Measurements from ENCODE around the gene RASSF8. TPM values are rescaled to one million over a fixed set of nuclear protein-coding genes. Genes with fewer than 3 reads are reported as not detected.

The RASSF8 gene
- total and polyA plus RNA-seq, 5 experiments from 2014 or later: not detected

- Mint-ChIP-seq H3K9me3 (peaks cover 0 to 9% (median 0%) of the 10 kb centered on the region in 9 donors), H3K27ac (no peak overlapping the region), H3K27me3 (peaks cover 0 to 19% (median 1%) of the 10 kb centered on the region in 5 donors), H3K4me3 (no peak overlapping the region), H3K36me3 (no peaks in the 10 kb centered on the region), H3K4me1 (no peaks in the 10 kb centered on the region)
- DNase-seq (no peak), ATAC-seq (no peak)
- POLR2A ChIA-PET: no interaction called here
Measured at GRCh38 chr12:25942709-25943108, 15.8 kb upstream of the RASSF8 start.

- Mint-ChIP-seq H3K27me3 (peaks cover 0 to 19% (median 1%) of the 10 kb centered on the region in 5 donors), H3K4me3 (no peak overlapping the region), H3K27ac (no peak overlapping the region), H3K9me3 (peaks cover 0 to 9% (median 0%) of the 10 kb centered on the region in 9 donors), H3K36me3 (no peaks in the 10 kb centered on the region), H3K4me1 (no peaks in the 10 kb centered on the region)
- DNase-seq (no peak), ATAC-seq (no peak)
- POLR2A ChIA-PET: no interaction called here
Measured at GRCh38 chr12:25943940-25944339, 14.5 kb upstream of the RASSF8 start.

DNA sequence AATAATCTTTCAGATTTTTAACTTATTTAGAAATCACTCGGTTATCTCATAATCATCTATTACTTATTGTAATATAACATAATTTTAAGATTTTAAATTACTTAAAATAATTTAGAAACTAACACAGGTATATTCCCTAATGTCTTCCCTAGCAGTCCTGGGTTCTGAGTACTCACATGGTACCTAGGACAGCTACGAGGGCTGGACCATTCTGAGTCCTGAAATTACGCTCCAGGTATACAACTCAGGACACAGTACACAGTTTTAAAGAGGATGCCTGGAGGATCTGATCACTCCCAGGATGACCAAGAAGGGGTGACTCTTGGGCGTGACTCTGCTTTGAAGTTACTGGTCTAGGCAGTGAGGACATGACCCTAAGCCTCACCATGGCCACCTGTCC, 9.1 kb upstream of the RASSF8 start:
- Mint-ChIP-seq H3K36me3 (no peaks in the 10 kb centered on the region), H3K27ac (no peak overlapping the region), H3K4me1 (no peaks in the 10 kb centered on the region), H3K4me3 (no peak overlapping the region), H3K27me3 (peaks cover 0 to 6% (median 0%) of the 10 kb centered on the region in 5 donors), H3K9me3 (peaks cover 0 to 12% (median 0%) of the 10 kb centered on the region in 9 donors)
- POLR2A ChIA-PET: no interaction called here
- DNase-seq (no peak), ATAC-seq (no peak)

DNA sequence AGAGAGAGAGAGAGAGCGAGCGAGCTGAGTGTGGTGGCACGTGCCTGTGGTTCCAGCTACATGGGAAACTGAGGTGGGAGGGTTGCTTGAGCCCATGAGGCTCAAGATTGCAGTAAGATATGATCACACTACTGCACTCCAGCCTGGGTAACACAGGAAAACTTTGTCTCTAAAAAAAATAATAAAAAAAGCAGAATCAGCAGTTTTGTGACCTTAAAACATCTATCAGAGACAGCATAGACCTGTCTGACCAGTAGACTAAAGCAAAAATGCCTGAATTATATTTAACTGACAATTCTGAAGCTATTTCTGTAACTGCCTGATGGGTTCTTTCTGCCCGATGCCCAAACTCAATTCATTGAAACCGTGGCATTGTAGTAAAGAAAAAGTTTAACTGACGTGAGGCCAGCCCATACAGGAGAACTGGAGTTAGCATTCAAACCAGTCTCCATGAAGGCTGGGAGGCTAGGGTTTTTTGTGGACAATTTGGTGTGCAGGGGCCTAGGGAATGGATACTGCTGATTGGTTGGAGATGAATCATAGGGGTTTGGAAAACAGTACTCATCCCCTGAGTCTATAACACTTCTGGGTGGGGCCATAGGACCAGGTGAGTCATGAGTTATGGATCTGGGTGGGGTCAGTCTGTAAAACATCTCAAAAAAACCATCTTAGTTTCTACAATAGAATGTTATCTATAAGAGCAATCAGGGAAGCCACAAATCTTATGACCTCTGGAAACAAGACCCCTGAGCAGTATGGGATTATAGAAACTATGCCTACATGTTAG, 8.0 kb upstream of the RASSF8 start:
- no peak for DNase-seq
- peaks cover 2 to 11% (median 4%) of the 10 kb centered on the region in 5 donors for H3K27me3 Mint-ChIP-seq
- H3K4me3 Mint-ChIP-seq: no peak overlapping the region
- no peaks in the 10 kb centered on the region for H3K4me1 Mint-ChIP-seq
- no peaks in the 10 kb centered on the region for H3K36me3 Mint-ChIP-seq
- ATAC-seq: no peak
- peaks cover 0 to 12% (median 0%) of the 10 kb centered on the region in 9 donors for H3K9me3 Mint-ChIP-seq
- POLR2A ChIA-PET: no interaction called here
- no peak overlapping the region for H3K27ac Mint-ChIP-seq

DNA sequence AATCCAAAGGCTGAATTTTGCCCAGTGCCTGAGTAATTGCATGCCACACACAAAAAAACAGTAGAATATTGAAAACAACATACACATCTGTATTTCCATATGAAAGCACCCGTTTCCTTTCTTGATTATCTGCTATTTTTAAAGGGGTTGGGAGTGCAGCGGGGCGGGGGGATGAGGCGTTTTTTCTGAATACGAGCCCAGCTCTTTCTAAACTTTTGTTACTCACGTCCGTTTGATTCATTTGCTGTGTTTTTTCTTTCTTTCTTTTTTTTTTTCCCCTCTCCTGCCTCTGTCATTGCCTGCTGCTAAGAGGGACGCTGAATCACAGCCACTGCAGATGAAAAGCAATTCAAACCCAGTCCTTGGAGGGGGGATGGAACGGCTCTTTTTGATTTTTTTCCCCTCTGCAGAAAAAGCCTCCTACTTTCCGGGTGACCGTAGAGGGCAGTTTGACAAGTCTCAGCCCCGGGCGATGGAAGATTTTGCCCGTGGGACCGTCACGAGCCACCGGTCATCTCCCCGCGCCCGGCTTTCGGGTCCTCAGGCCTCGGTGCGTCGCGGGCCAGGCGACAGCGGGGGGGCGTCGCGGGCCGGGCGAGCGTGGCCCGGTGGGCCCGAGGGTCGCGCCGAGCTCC, 572 bp upstream of the RASSF8 start:
- Mint-ChIP-seq H3K27me3 (peaks cover 30 to 67% (median 47%) of the 10 kb centered on the region in 5 donors), H3K9me3 (peaks cover 0 to 3% (median 0%) of the 10 kb centered on the region in 9 donors), H3K36me3 (no peaks in the 10 kb centered on the region), H3K4me3 (peak overlapping the region; percentile 37 to 73 (median 64)), H3K27ac (peak overlapping the region in 2 of 10 donors; percentile 27 to 76), H3K4me1 (peaks cover 2 to 23% (median 16%) of the 10 kb centered on the region in 4 donors)
- POLR2A ChIA-PET: no interaction called here
- ATAC-seq: no peak
- peak in 1 of 10 donors; percentile 20 for DNase-seq

- Mint-ChIP-seq H3K27me3 (peaks cover 34 to 79% (median 53%) of the 10 kb centered on the region in 5 donors), H3K36me3 (no peaks in the 10 kb centered on the region), H3K9me3 (peaks cover 0 to 3% (median 0%) of the 10 kb centered on the region in 9 donors), H3K4me1 (peaks cover 2 to 23% (median 16%) of the 10 kb centered on the region in 4 donors), H3K4me3 (peak overlapping the region; percentile 75 to 92 (median 82)), H3K27ac (peak overlapping the region in 3 of 10 donors; percentile 23 to 91 (median 44))
- POLR2A ChIA-PET: no interaction called here
- DNase-seq: peak in 2 of 10 donors; percentile 7 to 29
- ATAC-seq: peak in 1 of 2 donors; percentile 31
Measured at GRCh38 chr12:25959071-25959961, 834 bp downstream of the RASSF8 start.

DNA sequence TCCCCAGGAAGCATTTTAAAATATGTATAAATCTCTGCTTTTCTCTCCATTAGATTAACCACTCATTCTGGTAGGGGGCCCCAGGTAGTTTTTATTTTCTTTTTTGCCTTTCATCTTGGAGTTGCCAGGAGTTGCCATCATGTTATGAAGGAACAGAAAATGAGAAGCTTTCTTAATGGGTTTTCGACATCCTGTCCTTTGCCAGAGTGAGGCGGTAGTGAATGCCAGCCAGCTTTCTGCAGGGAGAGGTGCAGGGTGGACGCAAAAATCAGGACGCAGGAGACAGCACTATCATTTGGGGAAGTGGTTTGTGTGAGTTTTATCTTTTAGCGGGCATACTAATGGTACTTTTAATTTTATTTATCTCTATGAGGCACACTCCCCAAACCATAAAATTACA, 1.7 kb downstream of the RASSF8 start:
- DNase-seq: peak in 1 of 10 donors; percentile 15
- POLR2A ChIA-PET: no interaction called here
- no peak overlapping the region for H3K27ac Mint-ChIP-seq
- ATAC-seq: peak in 1 of 2 donors; percentile 22
- H3K4me3 Mint-ChIP-seq: peak overlapping the region in 9 of 10 donors; percentile 7 to 92 (median 81)
- no peaks in the 10 kb centered on the region for H3K36me3 Mint-ChIP-seq
- H3K27me3 Mint-ChIP-seq: peaks cover 34 to 76% (median 50%) of the 10 kb centered on the region in 5 donors
- peaks cover 2 to 23% (median 16%) of the 10 kb centered on the region in 4 donors for H3K4me1 Mint-ChIP-seq
- peaks cover 0 to 2% (median 0%) of the 10 kb centered on the region in 9 donors for H3K9me3 Mint-ChIP-seq

GRCh38 chr12:25960961-25961360, 2.5 kb downstream of the RASSF8 start:
- Mint-ChIP-seq H3K4me1 (peaks cover 2 to 23% (median 16%) of the 10 kb centered on the region in 4 donors), H3K9me3 (peaks cover 0 to 5% (median 0%) of the 10 kb centered on the region in 9 donors), H3K4me3 (peak overlapping the region in 1 of 10 donors; percentile 48), H3K27me3 (peaks cover 34 to 78% (median 52%) of the 10 kb centered on the region in 5 donors), H3K27ac (peak overlapping the region in 1 of 10 donors; percentile 14), H3K36me3 (peaks cover 0 to 3% (median 0%) of the 10 kb centered on the region in 3 donors)
- POLR2A ChIA-PET: no interaction called here
- no peak for ATAC-seq
- DNase-seq: no peak

DNA sequence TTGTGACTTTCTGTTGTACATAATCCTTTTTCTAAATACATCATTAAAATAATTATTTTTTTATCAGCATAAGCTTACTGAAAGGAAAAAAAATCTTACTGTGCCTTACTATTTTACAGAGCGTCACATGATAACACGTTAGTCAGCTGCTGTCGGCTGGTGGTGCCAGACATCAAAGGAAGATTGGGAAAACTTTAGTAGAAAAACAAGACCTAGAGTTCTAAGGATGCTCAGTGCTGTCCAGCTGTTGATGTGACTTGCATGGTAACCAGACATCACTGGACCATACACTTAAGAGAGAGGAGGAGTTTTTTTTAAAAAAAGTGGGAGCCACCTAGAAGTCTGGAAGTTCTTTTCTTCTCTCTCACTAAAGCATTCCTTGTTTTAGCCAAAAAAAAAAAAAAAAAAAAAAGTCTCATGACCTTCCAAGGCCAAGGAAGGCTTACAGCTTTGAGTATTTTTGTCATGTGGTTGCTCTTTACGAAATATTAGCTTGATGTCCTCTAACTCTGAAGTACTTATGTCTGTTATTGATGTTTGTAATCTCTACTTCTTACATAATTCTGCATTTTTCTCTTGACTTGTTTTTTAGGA, 4.5 kb downstream of the RASSF8 start:
- peaks cover 0 to 4% (median 0%) of the 10 kb centered on the region in 9 donors for H3K9me3 Mint-ChIP-seq
- ATAC-seq (no peak), DNase-seq (no peak)
- H3K4me1 Mint-ChIP-seq: peaks cover 0 to 18% (median 14%) of the 10 kb centered on the region in 4 donors
- no peak overlapping the region for H3K4me3 Mint-ChIP-seq
- POLR2A ChIA-PET: no interaction called here
- H3K27me3 Mint-ChIP-seq: peaks cover 28 to 74% (median 39%) of the 10 kb centered on the region in 5 donors
- H3K36me3 Mint-ChIP-seq: peaks cover 0 to 3% (median 0%) of the 10 kb centered on the region in 3 donors
- H3K27ac Mint-ChIP-seq: no peak overlapping the region

GRCh38 chr12:25965682-25966081, 7.2 kb downstream of the RASSF8 start:
- ATAC-seq: no peak
- Mint-ChIP-seq H3K9me3 (peaks cover 0 to 4% (median 0%) of the 10 kb centered on the region in 9 donors), H3K4me1 (peaks cover 0 to 2% (median under 1%) of the 10 kb centered on the region in 4 donors), H3K36me3 (peaks cover 0 to 3% (median 0%) of the 10 kb centered on the region in 3 donors), H3K27me3 (peaks cover 25 to 84% (median 44%) of the 10 kb centered on the region in 5 donors), H3K27ac (no peak overlapping the region), H3K4me3 (no peak overlapping the region)
- POLR2A ChIA-PET: no interaction called here
- DNase-seq: no peak

DNA sequence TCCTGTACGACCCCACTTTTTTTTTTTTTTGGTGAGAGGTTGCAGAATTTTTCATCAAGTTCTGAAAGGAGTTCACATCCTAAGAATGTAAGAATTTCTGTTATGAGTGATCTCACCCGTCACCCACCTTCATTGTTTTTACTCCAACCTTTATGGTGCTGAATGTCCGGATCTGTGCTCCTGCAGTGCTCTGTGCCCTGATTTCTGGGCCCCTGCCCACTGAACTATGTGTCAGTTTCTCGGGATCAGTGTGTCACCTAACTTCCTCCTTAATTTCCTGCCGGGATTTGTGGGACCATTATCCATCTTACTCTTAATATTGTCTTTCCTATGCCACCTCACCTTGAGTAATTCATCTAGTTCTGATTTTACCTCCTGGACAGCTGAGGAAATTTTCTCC, 11.6 kb downstream of the RASSF8 start:
- peaks cover 17 to 62% (median 21%) of the 10 kb centered on the region in 5 donors for H3K27me3 Mint-ChIP-seq
- POLR2A ChIA-PET: no interaction called here

More for the DNA sequence above, 11.6 kb downstream of the RASSF8 start:
- peaks cover 0 to 2% (median 0%) of the 10 kb centered on the region in 4 donors for H3K4me1 Mint-ChIP-seq
- ATAC-seq: no peak
- H3K36me3 Mint-ChIP-seq: peaks cover 0 to 3% (median 0%) of the 10 kb centered on the region in 3 donors
- no peak overlapping the region for H3K4me3 Mint-ChIP-seq
- DNase-seq: no peak
- no peak overlapping the region for H3K27ac Mint-ChIP-seq
- H3K9me3 Mint-ChIP-seq: peaks cover 0 to 4% (median 0%) of the 10 kb centered on the region in 9 donors
